GM19455 (cell line): ENCODE measurements around the gene S100PBP.

Experiments
- ATAC-seq: cut with Tn5 transposase; IDR thresholded peaks from one replicate; pipeline ENCODE4 v1.9.1; 2021; ENCODE audit not compliant: unreplicated experiment

Gene S100PBP

GRCh38 chr1:32817159-32817814 is at the start of gene S100PBP, which contains the start of gene YARS1:
TSS of gene S100PBP (plus strand) at chr1:32817653. CDS start at chr1:32826100, 8,447 bp downstream.
TSS of gene YARS1 (minus strand) at chr1:32817358. CDS start at chr1:32817244, 114 bp downstream.
- peak; percentile 76 for ATAC-seq

GRCh38 chr1:32768110-32768850 is 49.2 kb upstream of the S100PBP start:
- ATAC-seq, result no peak

GRCh38 chr1:32769524-32770220 is 47.8 kb upstream of the S100PBP start:
- no peak for ATAC-seq

- no peak for ATAC-seq
These were observed 47.2 kb upstream of the S100PBP start for GRCh38 chr1:32770221-32770731.

GRCh38 chr1:32770741-32771548 is 46.5 kb upstream of the S100PBP start:
- ATAC-seq, result no peak

GRCh38 chr1:32771561-32772280 is 45.7 kb upstream of the S100PBP start:
- ATAC-seq, result no peak

- ATAC-seq, result no peak
These were observed 45.0 kb upstream of the S100PBP start for GRCh38 chr1:32772281-32773017.

GRCh38 chr1:32773018-32773763 is 44.3 kb upstream of the S100PBP start:
- ATAC-seq, result no peak

- ATAC-seq, result no peak
These were observed 43.5 kb upstream of the S100PBP start for GRCh38 chr1:32773764-32774463.

GRCh38 chr1:32774464-32774808 is 43.0 kb upstream of the S100PBP start:
- ATAC-seq, result no peak

GRCh38 chr1:32774950-32775634 is 42.4 kb upstream of the S100PBP start:
- ATAC-seq, result no peak

- no peak for ATAC-seq
These were observed 41.7 kb upstream of the S100PBP start for GRCh38 chr1:32775640-32776337.

GRCh38 chr1:32779242-32779641 is 38.2 kb upstream of the S100PBP start:
- no peak for ATAC-seq

- no peak for ATAC-seq
These were observed 37.4 kb upstream of the S100PBP start for GRCh38 chr1:32780005-32780404.

GRCh38 chr1:32780628-32781234 is 36.7 kb upstream of the S100PBP start:
- ATAC-seq, result no peak

GRCh38 chr1:32782086-32782485 is 35.4 kb upstream of the S100PBP start:
- ATAC-seq, result no peak

- no peak for ATAC-seq
These were observed 33.6 kb upstream of the S100PBP start for GRCh38 chr1:32783851-32784250.
